PC-9 (cell line): ENCODE measurements around the gene RPL32.

ENCODE experiments used
- CTCF ChIP-seq: fragments of 200-600 bp; sonication (generic); conservative IDR thresholded peaks from 2 replicates; pipeline ENCODE4 v1.6.1; 2017; ENCODE audit warnings: mixed run types, antibody characterized with exemption, mild to moderate bottlenecking, moderate library complexity
- EZH2 ChIP-seq: fragments of 200-600 bp; sonication (generic); IDR thresholded peaks from 2 replicates; pipeline ENCODE4 v1.8.0; 2017; ENCODE audit warnings: antibody characterized with exemption, low read depth

GRCh38 chr3:12884790-12885582 lies 43.6 kb upstream of the RPL32 start:
- TF ChIP-seq CTCF (no peak), EZH2 (no peak)
